Immature natural killer cell (primary cell): ENCODE results near the gene TYMP. TPM values are rescaled to one million over a fixed set of nuclear protein-coding genes. Genes with fewer than 3 reads are reported as not detected.

Experiments used
- DNase-seq, 3 donors: peaks; one replicate each; pipeline ENCODE4 v3.0.0; 2022; ENCODE audit warnings: mixed read lengths in 1 of 3
- H3K27ac Mint-ChIP-seq, 6 donors: one replicate each; pipeline ENCODE4 v1.8.0; 2020; ENCODE audit warnings: mixed read lengths in 6 of 6, mild to moderate bottlenecking in 5 of 6, inconsistent platforms in 4 of 6, moderate library complexity in 3 of 6
- H3K27me3 Mint-ChIP-seq, 3 donors: one replicate each; pipeline ENCODE4 v1.8.0; 2020 to 2021; ENCODE audit warnings: low read depth in 3 of 3, mild to moderate bottlenecking in 3 of 3, mixed read lengths in 3 of 3, moderate library complexity in 3 of 3, inconsistent platforms in 1 of 3
- H3K36me3 Mint-ChIP-seq, 3 donors: one replicate each; pipeline ENCODE4 v1.8.0; 2020; ENCODE audit warnings: mixed read lengths in 3 of 3, inconsistent platforms in 2 of 3, mild to moderate bottlenecking in 2 of 3
- H3K4me1 Mint-ChIP-seq, 2 donors: one replicate each; pipeline ENCODE4 v1.8.0; 2020; ENCODE audit warnings: inconsistent platforms in 2 of 2, mild to moderate bottlenecking in 2 of 2, mixed read lengths in 2 of 2, moderate library complexity in 1 of 2
- H3K4me3 Mint-ChIP-seq, 5 donors: one replicate each; pipeline ENCODE4 v1.8.0; 2020; ENCODE audit warnings: mild to moderate bottlenecking in 5 of 5, mixed read lengths in 5 of 5, inconsistent platforms in 3 of 5, moderate library complexity in 3 of 5
- H3K9me3 Mint-ChIP-seq, 6 donors: one replicate each; pipeline ENCODE4 v1.8.0; 2020; ENCODE audit warnings: mild to moderate bottlenecking in 6 of 6, mixed read lengths in 6 of 6, inconsistent platforms in 4 of 6, moderate library complexity in 3 of 6
- polyA plus RNA-seq, 3 donors: library from polyadenylated mRNA; unstranded; fragments of 300-500 nt; fragmentation: Illumina TruSeq; gene quantifications; one replicate each; pipeline ENCODE4 v1.2.3, GENCODE V29; 2021

TYMP gene
- polyA plus RNA-seq, 3 donors from 2014 or later: 21.2 to 31.2 (median 25.5) TPM

GRCh38 chr22:50528682-50529415 lies 963 bp downstream of the TYMP start:
- no peak for DNase-seq
- peak overlapping the region; percentile 79 to 89 (median 84) for H3K27ac Mint-ChIP-seq
- peaks cover 27 to 32% of the 10 kb centered on the region in 2 donors for H3K4me1 Mint-ChIP-seq
- H3K4me3 Mint-ChIP-seq: peak overlapping the region; percentile 33 to 80 (median 71)
- no peaks in the 10 kb centered on the region for H3K36me3 Mint-ChIP-seq
- peaks cover 0 to 1% (median 0%) of the 10 kb centered on the region in 6 donors for H3K9me3 Mint-ChIP-seq
- peaks cover 6 to 29% (median 16%) of the 10 kb centered on the region in 3 donors for H3K27me3 Mint-ChIP-seq

- H3K27ac Mint-ChIP-seq: peak overlapping the region; percentile 79 to 95 (median 84)
- H3K4me3 Mint-ChIP-seq: peak overlapping the region; percentile 71 to 80 (median 76)
- H3K9me3 Mint-ChIP-seq: peaks cover 0 to 1% (median 0%) of the 10 kb centered on the region in 6 donors
- peaks cover 27 to 32% of the 10 kb centered on the region in 2 donors for H3K4me1 Mint-ChIP-seq
- H3K27me3 Mint-ChIP-seq: peaks cover 9 to 26% (median 13%) of the 10 kb centered on the region in 3 donors
- no peaks in the 10 kb centered on the region for H3K36me3 Mint-ChIP-seq
- DNase-seq: no peak
Observed at GRCh38 chr22:50527921-50528681, 1.7 kb downstream of the TYMP start.

- H3K36me3 Mint-ChIP-seq: no peaks in the 10 kb centered on the region
- peak overlapping the region; percentile 71 to 80 (median 76) for H3K4me3 Mint-ChIP-seq
- H3K27ac Mint-ChIP-seq: peak overlapping the region; percentile 75 to 95 (median 84)
- H3K27me3 Mint-ChIP-seq: peaks cover 9 to 24% (median 13%) of the 10 kb centered on the region in 3 donors
- no peak for DNase-seq
- no peaks in the 10 kb centered on the region for H3K9me3 Mint-ChIP-seq
- peaks cover 27 to 30% of the 10 kb centered on the region in 2 donors for H3K4me1 Mint-ChIP-seq
Observed at GRCh38 chr22:50526834-50527801, 2.7 kb downstream of the TYMP start.

GRCh38 chr22:50526108-50526833 lies 3.5 kb downstream of the TYMP start:
- no peaks in the 10 kb centered on the region for H3K36me3 Mint-ChIP-seq
- H3K27me3 Mint-ChIP-seq: peaks cover 9 to 23% (median 13%) of the 10 kb centered on the region in 3 donors
- no peaks in the 10 kb centered on the region for H3K9me3 Mint-ChIP-seq
- H3K27ac Mint-ChIP-seq: peak overlapping the region; percentile 75 to 95 (median 84)
- peaks cover 27 to 30% of the 10 kb centered on the region in 2 donors for H3K4me1 Mint-ChIP-seq
- peak; percentile 80 to 84 (median 82) for DNase-seq
- H3K4me3 Mint-ChIP-seq: peak overlapping the region; percentile 72 to 80 (median 76)

- Mint-ChIP-seq H3K36me3 (no peaks in the 10 kb centered on the region), H3K4me3 (peak overlapping the region; percentile 81 to 89 (median 85)), H3K27me3 (peaks cover 9 to 19% (median 13%) of the 10 kb centered on the region in 3 donors), H3K4me1 (peaks cover 27 to 29% of the 10 kb centered on the region in 2 donors), H3K9me3 (no peaks in the 10 kb centered on the region), H3K27ac (peak overlapping the region in 5 of 6 donors; percentile 67 to 87 (median 73))
- no peak for DNase-seq
Observed at GRCh38 chr22:50525858-50526107, 4.0 kb downstream of the TYMP start.

- H3K36me3 Mint-ChIP-seq: no peaks in the 10 kb centered on the region
- H3K4me3 Mint-ChIP-seq: peak within 1 kb of the TSS; percentile 84 to 89 (median 87)
- H3K9me3 Mint-ChIP-seq: no peaks in the 10 kb centered on the region
- H3K27me3 Mint-ChIP-seq: peaks cover 9 to 16% (median 13%) of the 10 kb centered on the region in 3 donors
- peaks cover 27 to 29% of the 10 kb centered on the region in 2 donors for H3K4me1 Mint-ChIP-seq
- peak; percentile 97 to 98 (median 98) for DNase-seq
- H3K27ac Mint-ChIP-seq: peak within 1 kb of the TSS; percentile 73 to 92 (median 86)
Observed at GRCh38 chr22:50525104-50525857, 4.5 kb downstream of the TYMP start, which contains the start of gene SCO2. Gene SCO2 (minus strand): TSS chr22:50525598. CDS start chr22:50524411, 1,187 bp downstream.

GRCh38 chr22:50524676-50525103 lies 5.1 kb downstream of the TYMP start:
- H3K36me3 Mint-ChIP-seq: no peaks in the 10 kb centered on the region

GRCh38 chr22:50523806-50524675 lies 5.8 kb downstream of the TYMP start:
- Mint-ChIP-seq H3K27ac (peak overlapping the region in 5 of 6 donors; percentile 67 to 92 (median 84)), H3K9me3 (no peaks in the 10 kb centered on the region), H3K4me1 (peaks cover 27 to 29% of the 10 kb centered on the region in 2 donors), H3K4me3 (peak overlapping the region; percentile 84 to 89 (median 87)), H3K27me3 (peaks cover 9 to 14% (median 13%) of the 10 kb centered on the region in 3 donors), H3K36me3 (no peaks in the 10 kb centered on the region)
- DNase-seq: no peak

More at GRCh38 chr22:50524676-50525103, 5.1 kb downstream of the TYMP start:
- H3K4me3 Mint-ChIP-seq: peak overlapping the region; percentile 84 to 89 (median 87)
- no peaks in the 10 kb centered on the region for H3K9me3 Mint-ChIP-seq
- peak overlapping the region; percentile 67 to 92 (median 84) for H3K27ac Mint-ChIP-seq
- H3K4me1 Mint-ChIP-seq: peaks cover 27 to 29% of the 10 kb centered on the region in 2 donors
- peaks cover 9 to 16% (median 13%) of the 10 kb centered on the region in 3 donors for H3K27me3 Mint-ChIP-seq
- DNase-seq: no peak

DNA sequence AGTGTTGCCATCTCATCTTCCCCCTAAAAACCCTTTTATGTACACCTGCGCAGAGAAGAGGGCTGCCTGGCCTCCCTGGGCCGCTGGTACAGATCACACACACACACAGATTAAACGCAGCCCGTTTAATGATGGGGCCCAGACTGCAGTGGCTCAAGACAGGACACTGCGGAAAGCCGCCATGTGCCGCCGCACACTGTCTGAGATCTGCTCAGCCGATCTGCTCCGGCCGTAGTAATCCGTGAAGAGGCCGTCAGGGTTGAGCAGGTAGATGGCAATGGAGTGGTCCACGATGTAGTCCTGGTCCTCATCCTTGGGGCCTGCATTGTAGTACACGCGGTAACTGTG lies 6.4 kb downstream of the TYMP start:
- Mint-ChIP-seq H3K27ac (no peak overlapping the region), H3K36me3 (no peaks in the 10 kb centered on the region), H3K4me3 (peak overlapping the region in 3 of 5 donors; percentile 2 to 21 (median 5)), H3K4me1 (peaks cover 25 to 27% of the 10 kb centered on the region in 2 donors), H3K27me3 (peaks cover 9 to 15% (median 13%) of the 10 kb centered on the region in 3 donors), H3K9me3 (no peaks in the 10 kb centered on the region)
- no peak for DNase-seq

DNA sequence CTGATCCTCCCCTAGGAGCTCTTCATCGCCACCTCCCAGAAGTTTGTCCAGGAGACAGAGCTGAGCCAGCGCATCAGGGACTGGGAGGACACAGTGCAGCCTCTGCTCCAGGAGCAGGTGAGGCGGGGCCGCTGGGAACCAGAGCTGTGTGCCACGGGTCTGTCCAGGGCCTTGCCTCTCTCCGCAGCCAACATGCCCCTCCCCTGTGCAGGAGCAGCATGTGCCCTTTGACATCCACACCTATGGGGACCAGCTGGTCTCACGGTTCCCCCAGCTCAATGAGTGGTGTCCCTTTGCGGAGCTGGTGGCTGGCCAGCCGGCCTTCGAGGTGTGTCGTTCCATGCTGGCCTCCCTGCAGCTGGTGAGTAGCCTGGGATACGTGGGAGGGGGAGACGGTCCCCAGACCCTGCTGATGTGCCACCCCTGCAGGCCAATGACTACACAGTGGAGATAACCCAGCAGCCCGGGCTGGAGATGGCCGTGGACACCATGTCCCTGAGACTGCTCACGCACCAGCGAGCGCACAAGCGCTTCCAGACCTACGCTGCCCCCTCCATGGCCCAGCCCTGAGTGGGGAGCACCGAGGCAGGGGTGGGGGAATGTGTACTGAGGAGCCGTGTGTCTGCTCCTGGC lies 6.9 kb downstream of the TYMP start:
- Mint-ChIP-seq H3K36me3 (no peaks in the 10 kb centered on the region), H3K4me3 (peak overlapping the region in 3 of 5 donors; percentile 2 to 21 (median 5)), H3K9me3 (no peaks in the 10 kb centered on the region), H3K27me3 (peaks cover 9 to 15% (median 13%) of the 10 kb centered on the region in 3 donors), H3K4me1 (peaks cover 20 to 22% of the 10 kb centered on the region in 2 donors), H3K27ac (no peak overlapping the region)
- no peak for DNase-seq

GRCh38 chr22:50522208-50522805 lies 7.5 kb downstream of the TYMP start:
- no peak for DNase-seq
- Mint-ChIP-seq H3K27ac (no peak overlapping the region), H3K9me3 (no peaks in the 10 kb centered on the region), H3K36me3 (no peaks in the 10 kb centered on the region), H3K27me3 (peaks cover 9 to 15% (median 13%) of the 10 kb centered on the region in 3 donors), H3K4me1 (peaks cover 14 to 15% of the 10 kb centered on the region in 2 donors), H3K4me3 (no peak overlapping the region)
